DND-41 (cell line): Measurements from ENCODE around the gene COPS9.

Source experiments
- ATAC-seq: fragments of 200-7000 bp; cut with Tn5 transposase; 3 replicates; pipeline ENCODE4 v1.9.1; 2021; ENCODE audit warnings: low read depth; ENCODE audit not compliant: insufficient read depth
- DNase-seq: peaks from one replicate; pipeline ENCODE4 v3.0.0-alpha.2; 2020
- H2AFZ ChIP-seq: 2 replicates; pipeline ENCODE4 v1.6.0; 2012; ENCODE audit warnings: low read depth, low read length
- H3K27ac ChIP-seq: 2 replicates; pipeline ENCODE4 v1.5.1; 2012; ENCODE audit warnings: low read length, inconsistent platforms
- H3K27me3 ChIP-seq: fragments of 200-600 bp; sonication (generic); 2 replicates; pipeline ENCODE4 v1.6.0; 2012; ENCODE audit warnings: low read length, mild to moderate bottlenecking, inconsistent platforms; ENCODE audit not compliant: insufficient read depth, poor library complexity
- H3K36me3 ChIP-seq: 2 replicates; pipeline ENCODE4 v1.5.1; 2012; ENCODE audit warnings: low read length, inconsistent platforms; ENCODE audit not compliant: insufficient read depth
- H3K4me1 ChIP-seq: 2 replicates; pipeline ENCODE4 v1.5.1; 2012; ENCODE audit warnings: mild to moderate bottlenecking, low read length; ENCODE audit not compliant: insufficient read depth
- H3K4me2 ChIP-seq: 2 replicates; pipeline ENCODE4 v1.6.0; 2012; ENCODE audit warnings: mild to moderate bottlenecking, moderate library complexity, low read length, inconsistent platforms; ENCODE audit not compliant: insufficient read depth
- H3K4me3 ChIP-seq, 2 experiments: fragments of 200-600 bp in 1 of 2; shearing (Covaris generic) in 1 of 2; 2 replicates each; pipeline ENCODE4 v1.5.1; 2012 to 2016; ENCODE audit warnings: inconsistent platforms in 2 of 2, low read length in 2 of 2, mild to moderate bottlenecking in 2 of 2, low read depth in 1 of 2, moderate library complexity in 1 of 2
- H3K79me2 ChIP-seq: 2 replicates; pipeline ENCODE4 v1.6.0; 2012; ENCODE audit warnings: low read length, inconsistent platforms; ENCODE audit not compliant: insufficient read depth
- H3K9ac ChIP-seq: 2 replicates; pipeline ENCODE4 v1.6.0; 2012; ENCODE audit warnings: low read depth, mild to moderate bottlenecking, inconsistent platforms, low read length, moderate library complexity
- H3K9me3 ChIP-seq: 2 replicates; pipeline ENCODE4 v1.5.1; 2012; ENCODE audit warnings: low read length, moderate library complexity, mild to moderate bottlenecking, inconsistent platforms; ENCODE audit not compliant: insufficient read depth, severe bottlenecking
- H4K20me1 ChIP-seq: 2 replicates; pipeline ENCODE4 v1.6.0; 2012; ENCODE audit warnings: low read length; ENCODE audit not compliant: insufficient read depth
- EZH2 ChIP-seq: IDR thresholded peaks from 3 replicates; pipeline ENCODE4 v1.6.1; 2012; ENCODE audit warnings: borderline replicate concordance, low read depth, mild to moderate bottlenecking, moderate library complexity, low read length, inconsistent platforms; ENCODE audit not compliant: severe bottlenecking
- TF ChIP-seq, protein P1 (sequence below): IDR thresholded peaks from 2 replicates; pipeline ENCODE4 v1.5.1; 2012; ENCODE audit warnings: borderline replicate concordance, low read length, moderate library complexity, mild to moderate bottlenecking; ENCODE audit not compliant: poor library complexity, severe bottlenecking; ENCODE audit errors: extremely low read depth

The COPS9 gene

DNA sequence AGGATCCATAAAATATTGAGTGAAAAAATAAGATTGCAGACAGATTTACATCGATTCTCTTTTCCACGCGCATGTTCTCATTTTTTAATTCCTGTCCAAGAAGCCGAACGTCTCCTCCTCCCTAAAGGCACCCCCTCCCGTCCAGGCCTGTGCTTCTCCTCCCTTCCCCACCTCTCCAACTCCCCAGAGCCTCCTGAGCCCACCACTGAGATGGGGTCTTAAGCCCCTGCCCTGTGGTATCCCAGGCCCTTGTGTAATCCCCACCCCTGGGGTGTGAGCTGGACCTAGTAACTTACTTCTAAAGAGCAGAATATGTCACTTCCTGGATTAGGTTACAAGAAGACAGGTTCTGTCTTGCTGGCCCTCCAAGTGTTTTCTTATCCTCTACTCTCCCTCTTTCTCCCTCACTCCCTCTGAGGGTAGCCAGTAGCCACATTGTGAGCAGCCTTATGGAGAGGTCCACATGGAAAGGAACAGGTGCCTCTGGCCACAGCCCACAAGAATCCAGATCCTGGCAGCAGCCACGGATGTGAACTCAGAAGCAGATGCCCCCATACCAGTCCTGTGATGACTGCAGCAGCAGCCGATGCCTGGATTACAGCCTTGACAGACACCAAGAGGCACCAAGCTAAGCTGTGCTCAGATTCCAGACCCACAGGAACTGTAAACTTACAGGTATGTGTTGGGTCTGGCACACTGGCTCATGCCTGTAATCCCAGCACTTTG is 44.0 kb upstream of the COPS9 start:
- no peak for TF ChIP-seq EZH2
- TF ChIP-seq, protein P1, sequence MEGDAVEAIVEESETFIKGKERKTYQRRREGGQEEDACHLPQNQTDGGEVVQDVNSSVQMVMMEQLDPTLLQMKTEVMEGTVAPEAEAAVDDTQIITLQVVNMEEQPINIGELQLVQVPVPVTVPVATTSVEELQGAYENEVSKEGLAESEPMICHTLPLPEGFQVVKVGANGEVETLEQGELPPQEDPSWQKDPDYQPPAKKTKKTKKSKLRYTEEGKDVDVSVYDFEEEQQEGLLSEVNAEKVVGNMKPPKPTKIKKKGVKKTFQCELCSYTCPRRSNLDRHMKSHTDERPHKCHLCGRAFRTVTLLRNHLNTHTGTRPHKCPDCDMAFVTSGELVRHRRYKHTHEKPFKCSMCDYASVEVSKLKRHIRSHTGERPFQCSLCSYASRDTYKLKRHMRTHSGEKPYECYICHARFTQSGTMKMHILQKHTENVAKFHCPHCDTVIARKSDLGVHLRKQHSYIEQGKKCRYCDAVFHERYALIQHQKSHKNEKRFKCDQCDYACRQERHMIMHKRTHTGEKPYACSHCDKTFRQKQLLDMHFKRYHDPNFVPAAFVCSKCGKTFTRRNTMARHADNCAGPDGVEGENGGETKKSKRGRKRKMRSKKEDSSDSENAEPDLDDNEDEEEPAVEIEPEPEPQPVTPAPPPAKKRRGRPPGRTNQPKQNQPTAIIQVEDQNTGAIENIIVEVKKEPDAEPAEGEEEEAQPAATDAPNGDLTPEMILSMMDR, result no peak
- Histone ChIP-seq H3K9me3 (no peaks in the 10 kb centered on the region), H3K4me3 (no peak overlapping the region), H3K27ac (no peak overlapping the region), H3K4me1 (no peaks in the 10 kb centered on the region), H3K79me2 (no peaks in the 10 kb centered on the region), H3K4me2 (no peak overlapping the region), H2AFZ (no peak overlapping the region), H3K9ac (no peak overlapping the region), H3K27me3 (peaks cover 25% of the 10 kb centered on the region), H4K20me1 (no peaks in the 10 kb centered on the region; the same call in 1 of the 2 replicates), H3K36me3 (no peaks in the 10 kb centered on the region)
- DNase-seq (no peak), ATAC-seq (no peak)

DNA sequence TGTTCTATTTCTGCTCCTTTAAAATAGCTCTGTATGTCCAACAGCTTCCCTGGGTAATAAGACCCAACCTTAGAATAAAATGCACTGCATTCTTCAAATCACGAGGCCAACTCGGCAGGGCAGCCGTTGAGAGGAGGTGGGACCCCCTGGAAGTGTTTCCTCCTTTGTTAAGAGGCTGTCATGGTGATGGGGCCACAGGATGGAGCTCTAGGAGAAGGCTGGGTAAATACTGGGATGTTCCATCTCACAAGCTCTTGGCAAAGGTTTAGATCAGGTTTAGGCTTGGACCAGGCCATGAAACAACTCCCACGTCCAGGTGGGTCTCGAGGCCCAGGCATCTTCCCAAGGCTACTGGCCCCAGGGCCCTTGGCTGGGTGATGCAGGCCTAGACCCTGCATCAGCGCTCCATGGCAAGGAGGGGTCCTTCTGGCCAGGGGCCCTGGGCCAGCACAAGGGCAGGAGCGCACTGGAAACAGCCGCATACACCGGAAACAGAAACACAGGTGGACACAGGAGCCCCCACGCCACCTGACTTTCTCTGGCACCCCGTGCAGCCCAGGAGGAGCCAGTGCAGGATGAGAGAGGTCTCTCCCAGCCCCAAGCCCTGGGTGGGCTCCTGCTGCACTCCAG is 43.2 kb upstream of the COPS9 start:
- Histone ChIP-seq H3K9ac (no peak overlapping the region), H3K27ac (no peak overlapping the region), H2AFZ (no peak overlapping the region), H3K4me2 (no peak overlapping the region), H3K4me1 (no peaks in the 10 kb centered on the region), H3K27me3 (peaks cover 25% of the 10 kb centered on the region), H4K20me1 (no peaks in the 10 kb centered on the region; the same call in 1 of the 2 replicates), H3K79me2 (no peaks in the 10 kb centered on the region), H3K36me3 (no peaks in the 10 kb centered on the region), H3K4me3 (no peak overlapping the region), H3K9me3 (no peaks in the 10 kb centered on the region)
- no peak for TF ChIP-seq EZH2
- TF ChIP-seq, protein P1, result no peak
- DNase-seq (no peak), ATAC-seq (no peak)

DNA sequence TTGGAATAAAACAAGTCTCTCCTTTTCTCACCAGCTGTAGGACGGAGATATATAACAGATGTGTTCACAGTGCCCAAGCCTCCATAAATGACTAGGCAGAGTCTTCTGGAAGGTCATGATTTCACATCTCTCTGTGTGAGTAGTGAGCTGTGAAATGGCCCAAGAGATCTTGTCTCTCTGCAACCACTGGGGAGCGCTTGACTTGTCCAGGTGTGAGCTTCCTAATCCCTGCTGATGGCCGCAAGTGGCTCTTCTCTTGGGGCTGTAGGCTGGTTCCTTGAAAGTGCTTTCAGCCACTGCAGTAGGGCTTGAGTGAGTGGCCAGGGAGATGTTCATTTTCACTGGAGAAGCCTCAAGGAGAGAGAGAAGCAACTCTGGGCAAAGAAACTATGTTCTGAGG is 42.5 kb upstream of the COPS9 start:
- ATAC-seq (no peak), DNase-seq (no peak)
- no peaks in the 10 kb centered on the region for H3K4me1 ChIP-seq
- no peak overlapping the region for H3K27ac ChIP-seq
- no peak overlapping the region for H2AFZ ChIP-seq
- H3K9ac ChIP-seq, result no peak overlapping the region
- H3K79me2 ChIP-seq, result no peaks in the 10 kb centered on the region
- TF ChIP-seq, protein P1, result no peak
- TF ChIP-seq EZH2, result no peak
- no peaks in the 10 kb centered on the region; the same call in 1 of the 2 replicates for H4K20me1 ChIP-seq
- no peak overlapping the region for H3K4me2 ChIP-seq
- H3K4me3 ChIP-seq, result no peak overlapping the region
- peaks cover 29% of the 10 kb centered on the region for H3K27me3 ChIP-seq
- H3K36me3 ChIP-seq, result no peaks in the 10 kb centered on the region
- no peaks in the 10 kb centered on the region for H3K9me3 ChIP-seq
